Measurements from ENCODE around the gene TMEM170A.

TMEM170A gene

GRCh38 chr16:75406943-75407342, 57.5 kb downstream of the TMEM170A start:
- no peak for TF ChIP-seq CTCF (IDR thresholded peaks at IDR 0.05; ENCODE audit: low read length, missing control alignments)
- H3K4me3 ChIP-seq (replicated peaks; ENCODE audit: low read depth, low read length), result no peak overlapping the region
- no peak for DNase-seq (ENCODE audit: low read depth)

GRCh38 chr16:75402821-75403475, 61.5 kb downstream of the TMEM170A start:
- DNase-seq (ENCODE audit: low read depth), result peak; percentile 72
- no peak overlapping the region for H3K4me3 ChIP-seq (replicated peaks; ENCODE audit: low read depth, low read length)
- peak; percentile 65 for TF ChIP-seq CTCF (IDR thresholded peaks at IDR 0.05; ENCODE audit: low read length, missing control alignments)

- H3K4me3 ChIP-seq (replicated peaks; ENCODE audit: low read depth, low read length), result no peak overlapping the region
- no peak for TF ChIP-seq CTCF (IDR thresholded peaks at IDR 0.05; ENCODE audit: low read length, missing control alignments)
- DNase-seq (ENCODE audit: low read depth), result peak; percentile 62
Observed at GRCh38 chr16:75402159-75402820, 62.2 kb downstream of the TMEM170A start.

- no peak overlapping the region for H3K4me3 ChIP-seq (replicated peaks; ENCODE audit: low read depth, low read length)
- DNase-seq (ENCODE audit: low read depth), result no peak
- TF ChIP-seq CTCF (IDR thresholded peaks at IDR 0.05; ENCODE audit: low read length, missing control alignments), result no peak
Observed at GRCh38 chr16:75401691-75402090, 62.8 kb downstream of the TMEM170A start.

- DNase-seq (ENCODE audit: low read depth), result no peak
- no peak for TF ChIP-seq CTCF (IDR thresholded peaks at IDR 0.05; ENCODE audit: low read length, missing control alignments)
- no peak overlapping the region for H3K4me3 ChIP-seq (replicated peaks; ENCODE audit: low read depth, low read length)
Observed at GRCh38 chr16:75398333-75398732, 66.2 kb downstream of the TMEM170A start.

GRCh38 chr16:75394941-75395340, 69.5 kb downstream of the TMEM170A start:
- no peak overlapping the region for H3K4me3 ChIP-seq (replicated peaks; ENCODE audit: low read depth, low read length)
- no peak for DNase-seq (ENCODE audit: low read depth)
- TF ChIP-seq CTCF (IDR thresholded peaks at IDR 0.05; ENCODE audit: low read length, missing control alignments), result no peak
